Measurements from ENCODE around the gene DNAJC6.
A peak's percentile ranks its signal among the peaks of the same experiment; 100 is the strongest.
"Not testable (repeated sequence)": the region's sequence is repeated elsewhere in the genome, so short reads cannot be mapped to it uniquely, and the experiment has no call there.

DNAJC6 gene

GRCh38 chr1:65309304-65310077 lies at the start of gene DNAJC6:
TSS of gene DNAJC6 (plus strand) at chr1:65309543. CDS start at chr1:65309746, 203 bp downstream.
- peak; percentile 88 for DNase-seq

- DNase-seq, result no peak
These were observed 49.5 kb upstream of the DNAJC6 start for GRCh38 chr1:65259816-65260215.

DNA sequence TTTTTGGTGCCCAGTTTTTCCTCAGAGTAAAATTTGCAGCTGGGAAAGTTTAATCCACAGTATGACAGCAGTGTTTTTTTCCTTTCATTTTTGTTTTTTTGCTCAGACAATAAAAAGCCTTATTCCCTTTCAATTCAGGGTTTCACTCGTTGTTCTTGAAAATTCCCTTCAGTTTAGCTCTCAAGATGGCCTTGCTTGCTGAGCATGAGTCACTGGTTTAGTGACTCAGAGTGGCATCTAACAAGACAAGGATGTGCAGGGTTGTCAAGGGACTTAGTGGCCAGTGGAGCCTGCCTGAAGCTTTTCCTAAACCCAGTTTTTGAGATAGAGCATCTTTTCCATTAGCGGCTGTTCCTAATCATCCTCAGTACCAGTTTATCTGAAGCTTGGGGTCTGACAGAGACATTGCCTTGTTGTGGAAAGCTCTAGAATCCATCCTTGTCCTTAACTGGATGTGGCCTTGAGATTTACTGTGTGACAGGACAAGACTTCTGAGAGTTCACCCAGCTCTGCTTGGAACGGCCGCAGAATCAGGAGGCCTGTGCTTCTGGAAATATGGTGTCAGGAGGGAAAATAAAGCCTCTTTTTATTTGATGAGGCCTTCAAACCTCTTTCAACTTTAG lies 48.4 kb upstream of the DNAJC6 start:
- DNase-seq, result no peak

DNA sequence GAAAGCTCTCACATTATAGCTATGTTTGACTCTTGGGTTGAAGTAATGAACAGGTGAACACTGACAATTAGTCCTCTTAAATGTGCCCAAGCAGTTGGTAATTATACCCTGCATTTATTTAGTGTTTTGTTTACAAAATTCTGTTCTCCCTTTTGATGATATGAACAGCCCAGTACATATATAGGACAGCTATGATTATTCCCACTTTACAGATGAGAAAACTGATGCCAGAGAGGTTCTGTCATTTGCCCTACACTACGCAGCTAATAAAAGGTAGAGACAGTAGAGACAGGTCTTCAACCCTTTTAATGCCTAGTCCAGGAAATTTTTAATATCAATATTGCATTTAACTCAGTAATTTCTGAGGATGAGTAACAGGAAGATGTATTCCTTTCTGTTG lies 46.1 kb upstream of the DNAJC6 start:
- DNase-seq, result no peak

DNA sequence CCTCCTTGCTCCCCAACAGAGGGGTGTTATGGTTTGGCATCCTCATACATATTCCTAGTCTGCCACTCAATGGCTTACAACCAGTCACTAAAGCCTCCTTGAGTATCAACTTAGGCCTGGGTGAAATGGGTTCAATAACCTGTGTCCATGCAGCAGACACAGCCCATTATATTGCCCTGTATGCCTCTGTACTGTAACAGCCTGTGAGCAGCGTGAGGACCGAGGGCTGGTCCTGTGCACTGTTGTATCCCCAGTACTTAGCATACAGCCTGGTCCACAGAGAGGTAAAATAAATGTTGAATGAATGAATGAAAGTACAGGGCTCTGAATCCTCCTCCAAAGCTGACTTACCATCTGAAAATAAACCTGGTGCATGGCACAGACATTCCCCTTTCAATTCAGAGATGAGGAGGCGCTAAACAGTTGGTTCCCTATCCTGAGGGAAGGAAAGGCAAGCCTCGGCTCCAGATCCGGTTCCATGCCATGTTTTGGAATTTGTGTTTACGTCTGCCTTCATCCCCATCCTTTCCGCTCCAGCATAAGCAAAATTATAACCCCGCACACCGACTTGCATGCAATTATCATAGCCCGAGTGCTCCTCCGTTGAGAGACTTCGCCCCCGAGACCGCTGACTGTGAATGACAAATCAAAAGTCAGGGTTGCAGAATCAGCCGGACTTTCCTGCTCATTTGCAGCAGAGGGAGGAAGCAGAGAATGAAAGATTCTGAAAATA lies 45.0 kb upstream of the DNAJC6 start:
- DNase-seq, result peak; percentile 50

DNA sequence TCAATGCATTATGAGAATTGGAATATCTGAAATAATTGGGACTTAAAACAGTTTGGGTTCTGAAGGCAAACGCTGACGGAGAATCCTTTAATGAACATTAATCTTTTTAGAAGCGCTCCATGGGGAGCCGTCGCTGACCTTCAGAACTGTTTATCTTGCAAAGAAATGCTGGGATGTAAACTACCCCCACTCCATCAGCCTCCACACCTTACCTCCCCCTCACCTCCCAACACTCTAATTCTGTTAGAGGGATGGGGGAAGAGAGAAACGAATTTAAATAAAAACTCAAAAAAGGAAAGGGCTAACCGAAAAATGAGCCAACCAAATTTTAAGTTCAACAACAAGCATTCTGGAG lies 44.1 kb upstream of the DNAJC6 start:
- no peak for DNase-seq

GRCh38 chr1:65265651-65266351 lies 43.5 kb upstream of the DNAJC6 start:
- peak; percentile 68 for DNase-seq

DNA sequence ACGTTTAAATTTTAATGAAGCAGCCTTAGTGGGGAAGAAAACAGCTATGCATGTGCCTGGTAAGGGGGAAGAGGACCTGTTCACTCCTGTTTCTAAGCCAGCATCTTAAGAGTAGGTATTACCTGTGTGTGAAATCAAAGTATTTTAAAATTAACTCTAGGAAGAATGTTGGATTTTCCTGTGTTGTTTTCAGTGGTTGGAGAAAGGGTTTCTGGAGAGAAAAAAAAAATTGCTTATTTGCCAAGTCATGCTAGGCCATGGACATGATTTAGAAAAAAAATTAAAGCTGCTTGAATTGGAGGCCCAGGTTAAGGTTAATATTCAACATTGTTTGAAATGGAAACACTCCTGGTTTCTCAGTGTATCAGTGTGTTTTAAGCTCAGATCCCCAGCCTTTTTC lies 42.9 kb upstream of the DNAJC6 start:
- no peak for DNase-seq

DNA sequence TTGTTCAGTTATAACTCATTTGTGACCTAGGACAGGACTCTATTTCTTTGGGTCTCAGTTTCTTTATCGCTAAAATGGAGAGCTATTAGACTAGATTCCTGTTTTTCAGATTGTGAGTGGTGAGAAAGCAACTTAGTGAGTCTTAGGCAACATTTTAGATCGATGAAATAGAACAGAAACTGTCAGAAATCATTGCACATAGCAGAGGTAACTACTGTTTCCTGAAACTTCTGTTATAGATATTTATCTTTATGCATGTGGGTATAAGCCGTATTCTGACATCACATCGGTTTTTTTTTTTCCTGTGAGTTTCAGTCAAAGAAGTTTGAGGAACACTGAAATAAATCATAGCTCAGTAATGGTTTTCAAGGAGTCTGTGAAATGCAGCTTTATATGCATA lies 42.1 kb upstream of the DNAJC6 start:
- no peak for DNase-seq

DNA sequence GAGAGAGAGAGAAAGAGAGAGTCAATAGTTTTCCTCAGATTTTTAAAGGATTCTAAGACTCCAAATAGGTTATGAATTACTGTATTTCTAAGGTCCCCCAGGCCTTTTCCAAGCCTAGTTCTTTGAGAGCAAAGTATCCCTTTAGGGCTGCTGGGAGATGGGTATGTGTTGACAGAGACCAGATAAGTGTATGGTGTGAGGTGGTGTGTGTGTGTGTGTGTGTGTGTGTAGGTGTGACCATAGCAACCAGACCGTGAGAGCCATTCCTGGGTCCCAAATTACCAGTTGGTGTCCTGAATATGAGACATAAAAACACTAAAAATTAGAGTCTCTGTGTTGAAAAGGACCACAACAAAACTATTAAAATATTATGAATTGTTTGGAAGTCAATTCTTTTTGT lies 41.7 kb upstream of the DNAJC6 start:
- peak; percentile 13 for DNase-seq

DNA sequence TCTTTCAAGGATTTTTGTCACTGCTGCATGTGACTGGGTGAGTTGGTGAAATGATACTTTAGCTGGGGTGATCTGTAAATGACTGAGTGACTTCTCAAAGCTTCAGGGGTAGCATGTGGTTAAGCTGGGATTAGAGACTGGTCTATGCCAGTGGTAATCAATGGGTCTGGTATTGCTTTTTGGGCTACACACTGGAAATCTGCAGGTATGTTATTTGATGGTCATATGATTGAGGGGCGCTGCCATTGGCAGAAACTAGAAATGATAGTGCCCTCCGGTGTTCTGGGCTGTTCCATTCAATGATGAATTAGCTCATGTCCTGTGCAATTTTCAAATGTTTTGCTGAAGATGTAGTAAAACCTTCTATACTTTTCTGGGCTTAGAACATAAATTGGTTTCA lies 39.7 kb upstream of the DNAJC6 start:
- no peak for DNase-seq

GRCh38 chr1:65276197-65276939 lies 33.0 kb upstream of the DNAJC6 start:
- DNase-seq, result no peak

GRCh38 chr1:65277605-65278347 lies 31.6 kb upstream of the DNAJC6 start:
- no peak for DNase-seq

- DNase-seq, result no peak
These were observed 30.8 kb upstream of the DNAJC6 start for GRCh38 chr1:65278376-65279069.

GRCh38 chr1:65279070-65279779 lies 30.1 kb upstream of the DNAJC6 start:
- no peak for DNase-seq

GRCh38 chr1:65281846-65282245 lies 27.5 kb upstream of the DNAJC6 start:
- DNase-seq, result no peak

DNA sequence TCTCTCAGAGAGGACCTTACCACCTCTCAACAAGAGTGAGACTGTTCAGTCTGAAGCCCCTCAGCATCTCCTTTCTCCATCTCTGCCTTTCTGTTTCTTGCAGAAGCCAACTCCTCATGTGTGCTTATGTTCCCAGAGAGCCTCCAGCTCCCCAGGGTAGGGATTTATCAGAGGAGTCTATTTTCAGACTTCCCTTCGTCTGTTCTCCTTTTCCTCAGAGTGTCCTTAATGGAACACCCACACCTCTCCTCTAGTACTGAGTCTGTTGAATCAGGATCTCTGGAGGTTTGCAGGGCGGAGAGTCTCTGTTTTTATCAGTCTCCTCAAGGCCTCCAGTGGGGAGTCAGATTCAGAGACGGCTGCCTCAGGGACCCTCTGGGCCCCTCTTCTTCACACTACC lies 25.1 kb upstream of the DNAJC6 start:
- no peak for DNase-seq

GRCh38 chr1:65289449-65289848 lies 19.9 kb upstream of the DNAJC6 start:
- DNase-seq, result no peak

GRCh38 chr1:65291818-65292217 lies 17.5 kb upstream of the DNAJC6 start:
- DNase-seq, result not testable (repeated sequence)

GRCh38 chr1:65292861-65293593 lies 16.3 kb upstream of the DNAJC6 start:
- DNase-seq, result no peak
